Fibroblast of lung (primary cell): ENCODE results near the gene NRXN2.

Experiments used
- EZH2 ChIP-seq: IDR thresholded peaks from 2 replicates; pipeline ENCODE4 v1.5.1; 2012; ENCODE audit warnings: low read length, control low read depth, mild to moderate bottlenecking; ENCODE audit errors: missing control alignments
- TF ChIP-seq, protein P1 (sequence below), 2 donors: IDR thresholded peaks in 1 of 2; conservative IDR thresholded peaks in 1 of 2; 1 replicate in 1 of 2; 2 replicates in 1 of 2; pipeline ENCODE4 v1.5.1; 2011 to 2012; ENCODE audit warnings: low read length in 2 of 2, control low read depth in 1 of 2, inconsistent platforms in 1 of 2, low read depth in 1 of 2, mild to moderate bottlenecking in 1 of 2

- TF ChIP-seq, protein P1, sequence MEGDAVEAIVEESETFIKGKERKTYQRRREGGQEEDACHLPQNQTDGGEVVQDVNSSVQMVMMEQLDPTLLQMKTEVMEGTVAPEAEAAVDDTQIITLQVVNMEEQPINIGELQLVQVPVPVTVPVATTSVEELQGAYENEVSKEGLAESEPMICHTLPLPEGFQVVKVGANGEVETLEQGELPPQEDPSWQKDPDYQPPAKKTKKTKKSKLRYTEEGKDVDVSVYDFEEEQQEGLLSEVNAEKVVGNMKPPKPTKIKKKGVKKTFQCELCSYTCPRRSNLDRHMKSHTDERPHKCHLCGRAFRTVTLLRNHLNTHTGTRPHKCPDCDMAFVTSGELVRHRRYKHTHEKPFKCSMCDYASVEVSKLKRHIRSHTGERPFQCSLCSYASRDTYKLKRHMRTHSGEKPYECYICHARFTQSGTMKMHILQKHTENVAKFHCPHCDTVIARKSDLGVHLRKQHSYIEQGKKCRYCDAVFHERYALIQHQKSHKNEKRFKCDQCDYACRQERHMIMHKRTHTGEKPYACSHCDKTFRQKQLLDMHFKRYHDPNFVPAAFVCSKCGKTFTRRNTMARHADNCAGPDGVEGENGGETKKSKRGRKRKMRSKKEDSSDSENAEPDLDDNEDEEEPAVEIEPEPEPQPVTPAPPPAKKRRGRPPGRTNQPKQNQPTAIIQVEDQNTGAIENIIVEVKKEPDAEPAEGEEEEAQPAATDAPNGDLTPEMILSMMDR (conservative IDR thresholded peaks at IDR 0.05 in 1 of 2, IDR thresholded peaks at IDR 0.05 in 1 of 2; ENCODE audit: low read depth in 1 of 2, low read length in 2 of 2), result no peak
- TF ChIP-seq EZH2, result no peak
Measured at GRCh38 chr11:64691543-64691942, 31.5 kb downstream of the NRXN2 start.
